GM19467 (cell line): ENCODE measurements around the gene CLIP1.
"Not testable (repeated sequence)": the region's sequence is repeated elsewhere in the genome, so short reads cannot be mapped to it uniquely, and the experiment has no call there.

Source experiments
- ATAC-seq: cut with Tn5 transposase; IDR thresholded peaks from one replicate; pipeline ENCODE4 v1.9.1; 2021; ENCODE audit warnings: mild to moderate bottlenecking, moderate library complexity; ENCODE audit not compliant: unreplicated experiment

CLIP1 gene

GRCh38 chr12:122399254-122399591 is 23.2 kb downstream of the CLIP1 start:
- no peak for ATAC-seq

GRCh38 chr12:122397981-122398380 is 24.5 kb downstream of the CLIP1 start:
- ATAC-seq, result not testable (repeated sequence)

GRCh38 chr12:122395319-122395718 is 27.1 kb downstream of the CLIP1 start:
- no peak for ATAC-seq

GRCh38 chr12:122394626-122395194 is 27.8 kb downstream of the CLIP1 start:
- ATAC-seq, result no peak

- no peak for ATAC-seq
Measured at GRCh38 chr12:122393817-122394216, 28.7 kb downstream of the CLIP1 start.

- ATAC-seq, result no peak
Measured at GRCh38 chr12:122392411-122392810, 30.1 kb downstream of the CLIP1 start.

GRCh38 chr12:122389677-122390076 is 32.8 kb downstream of the CLIP1 start:
- no peak for ATAC-seq

- ATAC-seq, result no peak
Measured at GRCh38 chr12:122387887-122388286, 34.6 kb downstream of the CLIP1 start.

- ATAC-seq, result no peak
Measured at GRCh38 chr12:122385171-122386016, 37.1 kb downstream of the CLIP1 start.

- ATAC-seq, result no peak
Measured at GRCh38 chr12:122382919-122383350, 39.5 kb downstream of the CLIP1 start.

GRCh38 chr12:122381021-122381420 is 41.4 kb downstream of the CLIP1 start:
- ATAC-seq, result no peak

- not testable (repeated sequence) for ATAC-seq
Measured at GRCh38 chr12:122376751-122377150, 45.7 kb downstream of the CLIP1 start.

GRCh38 chr12:122374707-122375106 is 47.8 kb downstream of the CLIP1 start:
- ATAC-seq, result no peak

GRCh38 chr12:122371475-122372045 is 50.9 kb downstream of the CLIP1 start:
- ATAC-seq, result no peak

- no peak for ATAC-seq
Measured at GRCh38 chr12:122368361-122369073, 54.0 kb downstream of the CLIP1 start.

- not testable (repeated sequence) for ATAC-seq
Measured at GRCh38 chr12:122367632-122368031, 54.8 kb downstream of the CLIP1 start.

- ATAC-seq, result no peak
Measured at GRCh38 chr12:122366685-122367475, 55.6 kb downstream of the CLIP1 start.

- not testable (repeated sequence) for ATAC-seq
Measured at GRCh38 chr12:122365226-122365625, 57.2 kb downstream of the CLIP1 start.

- no peak for ATAC-seq
Measured at GRCh38 chr12:122363782-122364181, 58.7 kb downstream of the CLIP1 start.

GRCh38 chr12:122362755-122363154 is 59.7 kb downstream of the CLIP1 start:
- no peak for ATAC-seq

GRCh38 chr12:122358403-122358802 is 64.1 kb downstream of the CLIP1 start:
- not testable (repeated sequence) for ATAC-seq
